MV-4-11 (cell line): ENCODE data around the gene ZKSCAN3.
"Not testable (repeated sequence)": the region's sequence is repeated elsewhere in the genome, so short reads cannot be mapped to it uniquely, and the experiment has no call there.

Experiments used
- DNase-seq: peaks from one replicate; lab custom pipeline; 2025; lab: John Stamatoyannopoulos, UW

The ZKSCAN3 gene

GRCh38 chr6:28373925-28374324, 24.2 kb downstream of the ZKSCAN3 start:
- DNase-seq: no peak

- DNase-seq: no peak
Measured at GRCh38 chr6:28377879-28378278, 28.1 kb downstream of the ZKSCAN3 start.

- no peak for DNase-seq
Measured at GRCh38 chr6:28378644-28379043, 28.9 kb downstream of the ZKSCAN3 start.

GRCh38 chr6:28380381-28380780, 30.6 kb downstream of the ZKSCAN3 start:
- no peak for DNase-seq

- DNase-seq: no peak
Measured at GRCh38 chr6:28383235-28384142, 33.7 kb downstream of the ZKSCAN3 start.

- no peak for DNase-seq
Measured at GRCh38 chr6:28384143-28384533, 34.4 kb downstream of the ZKSCAN3 start.

- no peak for DNase-seq
Measured at GRCh38 chr6:28390688-28391087, 40.9 kb downstream of the ZKSCAN3 start.

GRCh38 chr6:28393912-28394662, 44.3 kb downstream of the ZKSCAN3 start:
- no peak for DNase-seq

- DNase-seq: no peak
Measured at GRCh38 chr6:28395918-28396317, 46.2 kb downstream of the ZKSCAN3 start.

GRCh38 chr6:28399350-28400121, 49.8 kb downstream of the ZKSCAN3 start, which contains the start of gene ZSCAN12:
Gene ZSCAN12, minus strand, starts transcription at chr6:28399747. Its CDS starts 1,342 bp downstream, at chr6:28398405.
- peak; percentile 81 for DNase-seq

GRCh38 chr6:28400122-28400451, 50.3 kb downstream of the ZKSCAN3 start:
- DNase-seq: no peak

- no peak for DNase-seq
Measured at GRCh38 chr6:28401172-28401571, 51.4 kb downstream of the ZKSCAN3 start.

- no peak for DNase-seq
Measured at GRCh38 chr6:28402197-28402596, 52.5 kb downstream of the ZKSCAN3 start.

GRCh38 chr6:28403923-28404322, 54.2 kb downstream of the ZKSCAN3 start:
- DNase-seq: not testable (repeated sequence)

GRCh38 chr6:28407401-28407800, 57.7 kb downstream of the ZKSCAN3 start:
- DNase-seq: no peak

- DNase-seq: peak; percentile 26
Measured at GRCh38 chr6:28408076-28408802, 58.5 kb downstream of the ZKSCAN3 start.

GRCh38 chr6:28410767-28411166, 61.0 kb downstream of the ZKSCAN3 start:
- no peak for DNase-seq

- no peak for DNase-seq
Measured at GRCh38 chr6:28413681-28414080, 63.9 kb downstream of the ZKSCAN3 start.
